Stromal cell of bone marrow (primary cell): ENCODE measurements around the gene AASS.

ENCODE experiments used
- DNase-seq: peaks from one replicate; pipeline ENCODE4 v3.0.0-alpha.2; 2012; ENCODE audit warnings: low read depth

The AASS gene

GRCh38 chr7:122038904-122039303, 105.1 kb downstream of the AASS start:
- no peak for DNase-seq

GRCh38 chr7:122038134-122038533, 105.9 kb downstream of the AASS start:
- no peak for DNase-seq

DNA sequence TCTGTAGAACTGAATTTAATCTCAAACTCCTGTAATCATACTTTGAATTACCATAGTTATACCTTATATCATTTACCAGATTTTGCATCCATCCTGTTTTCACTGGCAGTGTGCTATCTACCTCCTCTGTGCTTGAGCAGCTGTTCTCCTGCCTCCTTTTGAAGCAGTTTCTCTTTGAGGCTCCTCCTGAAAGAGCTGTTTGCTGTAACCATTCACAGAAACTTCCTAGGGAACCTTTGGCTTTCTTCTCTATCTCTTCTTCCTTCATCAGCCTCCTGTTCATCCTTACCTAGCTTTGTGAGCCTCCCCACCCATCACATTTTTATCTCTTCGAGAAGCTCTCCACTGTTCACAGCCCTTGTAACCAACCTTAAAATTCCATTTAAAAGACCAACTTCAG, 108.2 kb downstream of the AASS start:
- no peak for DNase-seq

GRCh38 chr7:122033641-122034040, 110.4 kb downstream of the AASS start:
- DNase-seq: no peak

- no peak for DNase-seq
Observed at GRCh38 chr7:122027058-122027457, 117.0 kb downstream of the AASS start.
